Kidney epithelial cell (primary cell): ENCODE data around the gene TTLL7. TPM values are rescaled to one million over a fixed set of nuclear protein-coding genes. Genes with fewer than 3 reads are reported as not detected.
"Not testable (repeated sequence)": the region's sequence is repeated elsewhere in the genome, so short reads cannot be mapped to it uniquely, and the experiment has no call there.

ENCODE experiments used
- DNase-seq: peaks from one replicate; pipeline ENCODE4 v3.0.0-alpha.2; 2010; ENCODE audit warnings: low read depth
- H3K27me3 ChIP-seq: 2 replicates; pipeline ENCODE4 v1.6.0; 2011; ENCODE audit warnings: low read length; ENCODE audit not compliant: control insufficient read depth, insufficient read depth
- H3K36me3 ChIP-seq: 2 replicates; pipeline ENCODE4 v1.5.1; 2011; ENCODE audit warnings: low read length; ENCODE audit not compliant: control insufficient read depth, insufficient read depth
- H3K4me3 ChIP-seq: 2 replicates; pipeline ENCODE4 v1.5.1; 2011; ENCODE audit warnings: low read depth, mild to moderate bottlenecking, control low read depth, low read length
- total RNA-seq: library from RNA; depleted of rRNA; stranded (reverse); fragments of >200 nt; gene quantifications from 2 replicates; pipeline ENCODE4 v1.2.3, GENCODE V29; 2015
- TF ChIP-seq, protein P1 (sequence below): IDR thresholded peaks from 2 replicates; pipeline ENCODE4 v1.5.1; 2011; ENCODE audit warnings: mild to moderate bottlenecking, moderate library complexity, low read length, control low read depth, inconsistent platforms; ENCODE audit not compliant: insufficient read depth, poor library complexity, severe bottlenecking

The TTLL7 gene
- total RNA-seq, 1 donor from 2014 or later = 4.4 TPM

DNA sequence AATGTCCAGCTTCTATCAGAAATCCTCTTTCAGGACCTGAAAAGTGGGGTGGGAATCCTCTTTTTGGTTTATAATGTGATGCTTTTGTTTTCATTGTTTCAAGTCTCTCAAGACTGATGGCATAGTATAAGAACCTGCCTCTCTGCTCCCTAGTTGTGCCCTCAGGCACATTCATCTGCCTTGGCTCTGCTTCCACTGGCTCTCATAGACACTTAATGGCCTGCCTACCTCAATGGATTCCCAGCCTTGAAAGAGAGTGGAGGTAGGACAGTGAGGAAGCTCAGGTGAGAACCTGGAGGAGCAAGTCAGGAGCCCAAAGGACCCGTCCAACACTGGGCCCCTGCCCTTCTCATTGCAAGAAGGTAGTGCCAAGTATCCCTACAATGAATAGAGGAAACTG, 4.8 kb downstream of the TTLL7 start:
- Histone ChIP-seq H3K4me3 (no peak overlapping the region), H3K27me3 (no peaks in the 10 kb centered on the region), H3K36me3 (no peaks in the 10 kb centered on the region)
- TF ChIP-seq, protein P1, sequence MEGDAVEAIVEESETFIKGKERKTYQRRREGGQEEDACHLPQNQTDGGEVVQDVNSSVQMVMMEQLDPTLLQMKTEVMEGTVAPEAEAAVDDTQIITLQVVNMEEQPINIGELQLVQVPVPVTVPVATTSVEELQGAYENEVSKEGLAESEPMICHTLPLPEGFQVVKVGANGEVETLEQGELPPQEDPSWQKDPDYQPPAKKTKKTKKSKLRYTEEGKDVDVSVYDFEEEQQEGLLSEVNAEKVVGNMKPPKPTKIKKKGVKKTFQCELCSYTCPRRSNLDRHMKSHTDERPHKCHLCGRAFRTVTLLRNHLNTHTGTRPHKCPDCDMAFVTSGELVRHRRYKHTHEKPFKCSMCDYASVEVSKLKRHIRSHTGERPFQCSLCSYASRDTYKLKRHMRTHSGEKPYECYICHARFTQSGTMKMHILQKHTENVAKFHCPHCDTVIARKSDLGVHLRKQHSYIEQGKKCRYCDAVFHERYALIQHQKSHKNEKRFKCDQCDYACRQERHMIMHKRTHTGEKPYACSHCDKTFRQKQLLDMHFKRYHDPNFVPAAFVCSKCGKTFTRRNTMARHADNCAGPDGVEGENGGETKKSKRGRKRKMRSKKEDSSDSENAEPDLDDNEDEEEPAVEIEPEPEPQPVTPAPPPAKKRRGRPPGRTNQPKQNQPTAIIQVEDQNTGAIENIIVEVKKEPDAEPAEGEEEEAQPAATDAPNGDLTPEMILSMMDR = no peak
- DNase-seq = no peak

DNA sequence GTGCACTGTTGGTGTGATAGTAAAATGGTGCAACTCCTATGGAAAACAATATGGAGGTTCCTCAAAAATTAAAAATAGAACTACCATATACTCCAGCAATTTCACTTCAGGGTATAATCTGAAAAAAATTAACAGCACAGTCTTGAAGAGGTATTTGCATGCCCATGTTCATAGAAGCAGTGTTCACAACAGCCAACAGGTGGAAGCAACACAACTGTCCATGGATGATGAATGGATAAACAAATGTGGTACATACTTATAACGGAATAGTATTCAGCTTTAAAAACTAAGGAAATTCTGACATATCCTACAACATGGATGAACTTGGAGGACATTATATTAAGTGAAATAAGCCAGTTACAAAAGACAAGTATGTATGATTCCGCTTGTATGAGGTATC, 8.2 kb downstream of the TTLL7 start:
- TF ChIP-seq, protein P1 = no peak
- no peak overlapping the region for H3K4me3 ChIP-seq
- H3K27me3 ChIP-seq = no peaks in the 10 kb centered on the region
- no peak for DNase-seq
- no peaks in the 10 kb centered on the region for H3K36me3 ChIP-seq

DNA sequence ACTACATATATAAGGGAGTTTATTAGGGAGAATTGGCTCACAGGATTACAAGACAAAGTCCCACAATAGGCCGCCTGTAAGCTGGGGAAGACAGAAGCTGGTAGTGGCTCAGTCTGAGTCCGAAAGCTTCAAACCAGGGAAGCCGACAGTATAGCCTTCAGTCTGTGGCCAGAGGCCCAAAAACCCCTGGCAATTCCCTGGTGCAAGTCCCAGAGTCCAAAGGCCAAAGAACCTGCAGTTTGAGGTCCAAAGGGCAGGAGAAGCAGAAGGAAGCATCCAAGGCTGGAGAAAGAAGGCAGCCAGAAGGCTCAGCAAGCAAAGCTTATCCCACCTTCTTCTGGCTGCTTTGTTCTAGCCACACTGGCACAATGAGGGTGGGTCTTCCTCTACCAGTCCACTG, 13.9 kb downstream of the TTLL7 start:
- TF ChIP-seq, protein P1 = no peak
- Histone ChIP-seq H3K4me3 (no peak overlapping the region), H3K27me3 (no peaks in the 10 kb centered on the region), H3K36me3 (no peaks in the 10 kb centered on the region)
- DNase-seq = no peak

DNA sequence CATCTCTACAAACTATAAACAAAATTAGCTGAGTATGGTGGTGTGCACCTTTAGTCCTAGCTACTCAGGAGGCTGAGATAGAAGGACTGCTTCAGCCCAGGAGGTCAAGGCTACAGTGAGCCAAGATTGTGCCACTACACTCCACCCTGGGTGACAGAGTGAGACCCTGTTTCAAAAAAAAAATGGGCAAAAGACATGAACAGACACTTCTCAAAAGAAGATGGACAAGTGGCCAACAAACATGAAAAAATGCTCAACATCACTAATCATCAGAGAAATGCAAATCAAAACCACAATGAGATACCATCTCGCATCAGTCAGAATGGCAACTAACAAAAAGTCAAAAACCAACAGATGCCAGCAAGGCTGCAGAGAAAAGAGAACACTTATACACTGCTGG, 15.0 kb downstream of the TTLL7 start:
- H3K4me3 ChIP-seq, DNase-seq, H3K27me3 ChIP-seq, H3K36me3 ChIP-seq: not testable (repeated sequence)

DNA sequence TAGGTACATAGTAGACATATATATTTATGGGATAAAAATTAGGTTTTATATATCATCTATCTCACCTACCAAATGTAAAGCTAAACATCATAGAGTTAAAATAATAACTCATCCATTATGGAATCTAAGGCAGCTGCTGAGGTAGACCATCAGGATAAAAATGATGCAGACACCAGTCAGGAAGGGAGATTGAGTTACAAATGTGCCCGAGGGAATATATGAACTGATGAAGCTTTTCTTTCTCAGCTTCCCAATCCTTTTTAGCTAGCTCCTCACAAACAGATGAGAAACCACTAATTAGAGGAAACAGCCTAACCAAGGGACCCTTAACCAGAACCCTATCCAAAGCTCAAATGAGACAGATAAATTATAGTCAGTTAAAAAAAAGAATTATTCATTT, 20.9 kb downstream of the TTLL7 start:
- DNase-seq = no peak
- H3K27me3 ChIP-seq = no peaks in the 10 kb centered on the region
- no peaks in the 10 kb centered on the region for H3K36me3 ChIP-seq
- TF ChIP-seq, protein P1 = no peak
- H3K4me3 ChIP-seq = no peak overlapping the region

DNA sequence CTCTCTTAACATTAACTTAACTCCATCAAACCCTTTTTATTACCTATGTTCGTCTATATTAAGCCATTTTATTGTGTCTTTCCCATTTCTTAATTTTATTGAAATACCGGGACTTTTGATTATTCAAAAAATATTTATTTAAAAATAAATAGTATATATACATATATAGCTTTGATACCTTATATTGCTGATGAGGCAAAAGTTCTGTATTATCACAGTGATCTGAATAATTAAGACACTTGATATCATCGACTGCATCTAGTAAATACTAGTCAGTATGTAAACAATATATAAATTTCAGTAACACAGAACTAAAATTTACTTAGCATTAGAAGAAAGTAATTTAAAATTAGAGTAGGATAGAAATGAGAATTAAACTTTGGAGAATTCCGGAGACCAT, 22.0 kb downstream of the TTLL7 start:
- Histone ChIP-seq H3K36me3 (no peaks in the 10 kb centered on the region), H3K4me3 (no peak overlapping the region), H3K27me3 (no peaks in the 10 kb centered on the region)
- TF ChIP-seq, protein P1 = no peak
- DNase-seq = no peak
